Measurements from ENCODE around the gene NUDCD3. TPM values are rescaled to one million over a fixed set of nuclear protein-coding genes. Genes with fewer than 3 reads are reported as not detected.

The NUDCD3 gene
- total and polyA plus RNA-seq, 8 donors = 12.9 to 147 (median 29.5) TPM

- intact Hi-C loops (cut with DNase I; ENCODE audit: low total_unique reads) = no loop called here
- WGBS, 5 donors = 92 to 97% (median 96%) methylated on average over 7 of the region's 7 CpGs
These were observed 97.0 kb downstream of the NUDCD3 start for GRCh38 chr7:44393238-44394111.

GRCh38 chr7:44392618-44393010 lies 97.8 kb downstream of the NUDCD3 start:
- no peak for DNase-seq
- Histone ChIP-seq H3K36me3 (peaks cover 42 to 84% (median 73%) of the 10 kb centered on the region in 4 donors), H3K9me3 (no peaks in the 10 kb centered on the region), H3K27me3 (no peaks in the 10 kb centered on the region), H3K4me3 (no peak overlapping the region), H3K27ac (no peak overlapping the region), H3K4me1 (peaks cover 0 to 4% (median 0%) of the 10 kb centered on the region in 4 donors)
- no peak for TF ChIP-seq EP300 (IDR thresholded peaks at IDR 0.05)
- intact Hi-C loops (cut with DNase I; ENCODE audit: low total_unique reads) = no loop called here

More at GRCh38 chr7:44393238-44394111, 97.0 kb downstream of the NUDCD3 start:
- Histone ChIP-seq H3K27ac (no peak overlapping the region), H3K4me1 (peaks cover 0 to 4% (median 0%) of the 10 kb centered on the region in 4 donors), H3K4me3 (no peak overlapping the region), H3K9me3 (no peaks in the 10 kb centered on the region), H3K36me3 (peaks cover 37 to 84% (median 71%) of the 10 kb centered on the region in 4 donors), H3K27me3 (no peaks in the 10 kb centered on the region)
- TF ChIP-seq POLR2A (IDR thresholded peaks at IDR 0.05) = no peak
- TF ChIP-seq CTCF (IDR thresholded peaks at IDR 0.05) = no peak
- TF ChIP-seq EP300 (IDR thresholded peaks at IDR 0.05) = no peak
- no peak for TF ChIP-seq POLR2AphosphoS5 (IDR thresholded peaks at IDR 0.05)
- no peak for DNase-seq

GRCh38 chr7:44391746-44392617 lies 98.5 kb downstream of the NUDCD3 start:
- peaks cover 0 to 2% (median 0%) of the 10 kb centered on the region in 4 donors for H3K4me1 ChIP-seq
- H3K9me3 ChIP-seq = no peaks in the 10 kb centered on the region
- whole genome bisulfite sequencing, 5 donors = 94 to 96% (median 96%) methylated on average over 11 of the region's 11 CpGs
- H3K4me3 ChIP-seq = no peak overlapping the region
- no peak overlapping the region for H3K27ac ChIP-seq
- peaks cover 45 to 90% (median 77%) of the 10 kb centered on the region in 4 donors for H3K36me3 ChIP-seq
- no peaks in the 10 kb centered on the region for H3K27me3 ChIP-seq
- DNase-seq = peak in 1 of 2 donors; percentile 21
- intact Hi-C loops (cut with DNase I; ENCODE audit: low total_unique reads) = no loop called here
- TF ChIP-seq CTCF (IDR thresholded peaks at IDR 0.05) (no peak), POLR2A (IDR thresholded peaks at IDR 0.05) (no peak), EP300 (IDR thresholded peaks at IDR 0.05) (no peak), POLR2AphosphoS5 (IDR thresholded peaks at IDR 0.05) (no peak)

GRCh38 chr7:44391171-44391570 lies 99.3 kb downstream of the NUDCD3 start:
- no peak for DNase-seq
- TF ChIP-seq CTCF (IDR thresholded peaks at IDR 0.05) = no peak
- TF ChIP-seq POLR2AphosphoS5 (IDR thresholded peaks at IDR 0.05) = no peak
- no peak for TF ChIP-seq EP300 (IDR thresholded peaks at IDR 0.05)
- no peak for TF ChIP-seq POLR2A (IDR thresholded peaks at IDR 0.05)
- Histone ChIP-seq H3K36me3 (peaks cover 51 to 95% (median 85%) of the 10 kb centered on the region in 4 donors), H3K27me3 (no peaks in the 10 kb centered on the region), H3K9me3 (no peaks in the 10 kb centered on the region), H3K4me3 (no peak overlapping the region), H3K4me1 (no peaks in the 10 kb centered on the region), H3K27ac (no peak overlapping the region)
- WGBS, 5 donors = 84 to 94% (median 91%) methylated on average over 10 of the region's 10 CpGs
- intact Hi-C loops (cut with DNase I; ENCODE audit: low total_unique reads) = no loop called here
